Smooth muscle cell (in vitro differentiated cells): ENCODE results near the gene ATP2C2. TPM values are rescaled to one million over a fixed set of nuclear protein-coding genes. Genes with fewer than 3 reads are reported as not detected.

ENCODE experiments used
- DNase-seq: peaks from one replicate; lab custom pipeline; 2025; ENCODE audit not compliant: unreplicated experiment; lab: John Stamatoyannopoulos, UW
- H2AFZ ChIP-seq: fragments of 200-600 bp; sonication (generic); 2 replicates; pipeline ENCODE4 v1.6.0; 2016; ENCODE audit warnings: antibody characterized with exemption, low read depth, mild to moderate bottlenecking
- H3F3A ChIP-seq: fragments of 200-600 bp; sonication (generic); 2 replicates; pipeline ENCODE4 v1.6.0; 2017; ENCODE audit warnings: antibody characterized with exemption, low read depth
- H3K27ac ChIP-seq: fragments of 200-600 bp; sonication (generic); 2 replicates; pipeline ENCODE4 v1.5.1; 2016; ENCODE audit warnings: low read depth, mild to moderate bottlenecking
- H3K27me3 ChIP-seq: fragments of 200-600 bp; sonication (generic); 2 replicates; pipeline ENCODE4 v1.6.1; 2016; ENCODE audit warnings: low read depth, mild to moderate bottlenecking
- H3K36me3 ChIP-seq: fragments of 200-600 bp; sonication (generic); 2 replicates; pipeline ENCODE4 v1.5.1; 2016; ENCODE audit warnings: low read depth
- H3K4me1 ChIP-seq: fragments of 200-600 bp; sonication (generic); 2 replicates; pipeline ENCODE4 v1.5.1; 2016; ENCODE audit warnings: low read depth
- H3K4me2 ChIP-seq: fragments of 200-600 bp; sonication (generic); 2 replicates; pipeline ENCODE4 v1.6.0; 2016; ENCODE audit warnings: mild to moderate bottlenecking
- H3K4me3 ChIP-seq: fragments of 200-600 bp; sonication (generic); 2 replicates; pipeline ENCODE4 v1.5.1; 2016; ENCODE audit warnings: mild to moderate bottlenecking
- H3K79me2 ChIP-seq: fragments of 200-600 bp; sonication (generic); 2 replicates; pipeline ENCODE4 v1.6.0; 2016; ENCODE audit warnings: low read depth, mild to moderate bottlenecking
- H3K9ac ChIP-seq: fragments of 200-600 bp; sonication (generic); 2 replicates; pipeline ENCODE4 v1.6.0; 2016; ENCODE audit warnings: low read depth
- H3K9me3 ChIP-seq: fragments of 200-600 bp; sonication (generic); replicated peaks from 2 replicates; pipeline ENCODE4 v1.5.1; 2016; ENCODE audit warnings: low read depth
- H4K20me1 ChIP-seq: fragments of 200-600 bp; sonication (generic); 2 replicates; pipeline ENCODE4 v1.6.0; 2016; ENCODE audit warnings: low read depth
- WGBS: methylation state at CpG from one replicate; pipeline ENCODE4 v1.1.7; 2016; ENCODE audit warnings: low lambda C conversion rate; 5-methylcytosine and 5-hydroxymethylcytosine counted together
- polyA plus RNA-seq: library from polyadenylated mRNA; unstranded; fragments of >200 nt; fragmentation: Nextera tagmentation; extraction: Ambion mirVana; gene quantifications from 2 replicates; pipeline ENCODE4 v1.2.1, GENCODE V29; 2016
- total RNA-seq: library from RNA; depleted of rRNA; stranded (reverse); fragments of >200 nt; gene quantifications from 2 replicates; pipeline ENCODE4 v1.2.3, GENCODE V29; 2014
- TF ChIP-seq, protein P1 (sequence below): fragments of 200-600 bp; sonication (generic); IDR thresholded peaks from 2 replicates; pipeline ENCODE4 v1.5.1; 2017; ENCODE audit warnings: borderline replicate concordance, mild to moderate bottlenecking, antibody characterized with exemption; ENCODE audit not compliant: insufficient read depth, poor library complexity, severe bottlenecking

Gene ATP2C2
- total and polyA plus RNA-seq, 2 experiments from 2014 or later, result 3.1 to 4.1 TPM

DNA sequence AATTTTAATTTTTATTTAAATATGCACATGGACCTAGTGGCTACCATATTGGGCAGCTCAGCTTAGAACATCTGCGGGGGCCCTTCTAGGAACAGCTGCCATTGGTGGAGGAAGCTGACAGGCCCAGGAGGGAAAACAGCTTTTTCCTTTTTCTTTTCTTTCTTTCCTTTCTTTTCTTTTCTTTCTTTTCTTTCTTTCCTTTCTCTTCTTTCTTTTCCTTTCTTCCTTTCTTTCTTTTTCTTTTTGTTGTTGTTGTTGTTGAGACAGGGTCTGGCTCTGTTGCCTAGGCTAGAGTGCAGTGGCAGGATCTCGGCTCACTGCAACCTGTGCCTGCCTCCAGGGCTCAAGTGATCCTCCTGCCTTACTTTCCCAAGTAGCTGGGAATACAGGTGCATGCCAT is 43.4 kb downstream of the ATP2C2 start:
- WGBS, result 97% methylated on average over 2 of the region's 2 CpGs
- no peak overlapping the region for H3K27ac ChIP-seq
- H3K9me3 ChIP-seq, result no peaks in the 10 kb centered on the region
- H3K4me3 ChIP-seq, result no peak overlapping the region
- H3K9ac ChIP-seq, result no peak overlapping the region
- no peaks in the 10 kb centered on the region for H3K4me1 ChIP-seq
- H3K36me3 ChIP-seq, result no peaks in the 10 kb centered on the region
- TF ChIP-seq, protein P1, sequence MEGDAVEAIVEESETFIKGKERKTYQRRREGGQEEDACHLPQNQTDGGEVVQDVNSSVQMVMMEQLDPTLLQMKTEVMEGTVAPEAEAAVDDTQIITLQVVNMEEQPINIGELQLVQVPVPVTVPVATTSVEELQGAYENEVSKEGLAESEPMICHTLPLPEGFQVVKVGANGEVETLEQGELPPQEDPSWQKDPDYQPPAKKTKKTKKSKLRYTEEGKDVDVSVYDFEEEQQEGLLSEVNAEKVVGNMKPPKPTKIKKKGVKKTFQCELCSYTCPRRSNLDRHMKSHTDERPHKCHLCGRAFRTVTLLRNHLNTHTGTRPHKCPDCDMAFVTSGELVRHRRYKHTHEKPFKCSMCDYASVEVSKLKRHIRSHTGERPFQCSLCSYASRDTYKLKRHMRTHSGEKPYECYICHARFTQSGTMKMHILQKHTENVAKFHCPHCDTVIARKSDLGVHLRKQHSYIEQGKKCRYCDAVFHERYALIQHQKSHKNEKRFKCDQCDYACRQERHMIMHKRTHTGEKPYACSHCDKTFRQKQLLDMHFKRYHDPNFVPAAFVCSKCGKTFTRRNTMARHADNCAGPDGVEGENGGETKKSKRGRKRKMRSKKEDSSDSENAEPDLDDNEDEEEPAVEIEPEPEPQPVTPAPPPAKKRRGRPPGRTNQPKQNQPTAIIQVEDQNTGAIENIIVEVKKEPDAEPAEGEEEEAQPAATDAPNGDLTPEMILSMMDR, result no peak
- peaks cover 8% of the 10 kb centered on the region for H3K27me3 ChIP-seq
- no peak for DNase-seq
- H3K4me2 ChIP-seq, result no peak overlapping the region
- H3K79me2 ChIP-seq, result no peaks in the 10 kb centered on the region
- H2AFZ ChIP-seq, result no peak overlapping the region
- H3F3A ChIP-seq, result no peaks in the 10 kb centered on the region
- H4K20me1 ChIP-seq, result no peaks in the 10 kb centered on the region

GRCh38 chr16:84412262-84412661 is 43.9 kb downstream of the ATP2C2 start:
- H3K4me3 ChIP-seq, result no peak overlapping the region
- no peak overlapping the region for H3K4me2 ChIP-seq
- no peak for DNase-seq
- H3K36me3 ChIP-seq, result no peaks in the 10 kb centered on the region
- TF ChIP-seq, protein P1, result no peak
- peaks cover 5% of the 10 kb centered on the region for H3K27me3 ChIP-seq
- no peaks in the 10 kb centered on the region for H3K4me1 ChIP-seq
- no peaks in the 10 kb centered on the region for H3F3A ChIP-seq
- no peak overlapping the region for H3K27ac ChIP-seq
- H3K9ac ChIP-seq, result no peak overlapping the region
- WGBS, result 73% methylated on average over 10 of the region's 11 CpGs
- no peaks in the 10 kb centered on the region for H4K20me1 ChIP-seq
- H3K79me2 ChIP-seq, result no peaks in the 10 kb centered on the region
- H3K9me3 ChIP-seq, result no peaks in the 10 kb centered on the region
- no peak overlapping the region for H2AFZ ChIP-seq

DNA sequence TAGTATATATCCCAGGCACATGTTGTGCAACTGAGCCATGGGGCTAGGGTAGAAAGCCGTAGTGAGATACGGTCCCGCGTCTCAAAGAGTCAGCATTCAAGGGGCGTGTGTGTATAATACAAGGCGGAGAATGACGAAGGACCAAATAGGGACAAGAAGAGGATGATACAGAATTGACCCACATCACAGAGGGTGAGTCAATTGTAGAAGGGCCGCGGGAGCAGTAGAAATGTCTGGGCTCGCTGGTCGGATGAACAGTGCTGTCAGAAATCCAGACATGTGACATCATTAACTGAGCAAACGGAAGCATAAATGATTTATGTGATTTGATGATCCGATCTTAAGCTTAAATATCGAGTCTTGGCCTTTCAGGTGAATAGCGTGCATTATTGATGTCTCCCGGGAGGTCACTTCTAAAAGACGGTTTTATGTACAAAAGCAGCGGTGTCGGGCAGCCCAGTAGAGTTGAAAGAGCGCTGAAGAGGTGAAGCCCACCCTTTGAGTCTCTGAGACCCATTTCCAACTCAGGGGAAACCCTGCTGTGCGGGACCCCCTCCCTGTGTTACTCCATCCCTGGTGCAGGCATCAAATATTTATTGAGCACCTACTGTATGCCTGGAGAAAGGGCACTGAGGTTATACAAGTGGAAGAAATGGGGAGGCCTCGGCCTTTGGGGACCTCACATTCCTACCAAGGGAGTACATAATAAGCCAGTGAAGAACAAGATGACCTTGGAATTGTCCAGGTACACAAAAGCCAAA is 45.1 kb downstream of the ATP2C2 start:
- Histone ChIP-seq H3K9ac (no peak overlapping the region), H3K4me3 (no peak overlapping the region), H3K9me3 (no peaks in the 10 kb centered on the region), H3F3A (no peaks in the 10 kb centered on the region), H4K20me1 (no peaks in the 10 kb centered on the region), H3K27me3 (no peaks in the 10 kb centered on the region), H3K79me2 (no peaks in the 10 kb centered on the region), H3K36me3 (no peaks in the 10 kb centered on the region), H3K4me1 (no peaks in the 10 kb centered on the region), H2AFZ (no peak overlapping the region), H3K27ac (no peak overlapping the region), H3K4me2 (no peak overlapping the region)
- TF ChIP-seq, protein P1, result no peak
- WGBS, result 93% methylated on average over 22 of the region's 22 CpGs
- DNase-seq, result no peak
